Ramos (cell line): ENCODE results near the gene ZNF469.
"Not testable (repeated sequence)": the region's sequence is repeated elsewhere in the genome, so short reads cannot be mapped to it uniquely, and the experiment has no call there.

Experiments
- in situ Hi-C: fragments of 300-500 bp; cut with MboI; formaldehyde crosslinking; loops from one replicate; pipeline ENCODE4 v1.14.3; 2022; ENCODE audit warnings: low sequenced_read_pairs; ENCODE audit not compliant: unreplicated experiment

ZNF469 gene

GRCh38 chr16:88357317-88358022 lies 25.3 kb upstream of the ZNF469 start:
- in situ Hi-C loops: no loop called here

GRCh38 chr16:88358023-88358420 lies 24.7 kb upstream of the ZNF469 start:
- in situ Hi-C loops: no loop called here

- in situ Hi-C loops: no loop called here
These were observed 23.8 kb upstream of the ZNF469 start for GRCh38 chr16:88359008-88359407.

- in situ Hi-C loops: not testable (repeated sequence)
These were observed 22.4 kb upstream of the ZNF469 start for GRCh38 chr16:88360401-88360800.

- in situ Hi-C loops: no loop called here
These were observed 21.8 kb upstream of the ZNF469 start for GRCh38 chr16:88360999-88361398.

- in situ Hi-C loops: no loop called here
These were observed 21.0 kb upstream of the ZNF469 start for GRCh38 chr16:88361775-88362174.

GRCh38 chr16:88363239-88363891 lies 19.4 kb upstream of the ZNF469 start:
- in situ Hi-C loops: no loop called here

- in situ Hi-C loops: no loop called here
These were observed 17.4 kb upstream of the ZNF469 start for GRCh38 chr16:88365244-88365865.

DNA sequence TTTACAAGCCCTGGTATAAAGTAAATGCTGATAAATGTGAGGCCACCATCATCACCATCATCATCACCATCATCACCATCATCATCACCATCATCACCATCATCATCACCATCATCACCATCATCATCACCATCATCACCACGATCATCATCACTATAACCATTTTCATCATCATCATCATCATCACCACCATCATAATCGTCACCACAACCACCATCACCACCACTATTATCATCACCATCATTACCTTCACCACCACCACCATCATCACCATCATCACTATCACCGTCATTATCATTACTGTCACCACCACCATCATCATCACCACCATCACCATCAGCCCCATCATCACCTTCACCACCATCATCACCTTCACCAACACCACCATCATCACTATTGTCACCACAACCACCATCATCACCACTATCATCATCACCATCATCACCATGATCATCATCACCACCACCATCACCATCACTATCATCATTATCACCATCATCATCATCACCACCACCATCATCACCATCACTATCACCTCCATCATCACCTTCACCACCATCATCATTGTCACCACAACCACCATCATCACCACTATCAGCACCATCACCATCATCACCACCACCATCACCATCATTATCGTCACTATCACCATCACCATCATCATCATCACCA lies 16.6 kb upstream of the ZNF469 start:
- in situ Hi-C loops: no loop called here

GRCh38 chr16:88366704-88367047 lies 16.1 kb upstream of the ZNF469 start:
- in situ Hi-C loops: no loop called here

DNA sequence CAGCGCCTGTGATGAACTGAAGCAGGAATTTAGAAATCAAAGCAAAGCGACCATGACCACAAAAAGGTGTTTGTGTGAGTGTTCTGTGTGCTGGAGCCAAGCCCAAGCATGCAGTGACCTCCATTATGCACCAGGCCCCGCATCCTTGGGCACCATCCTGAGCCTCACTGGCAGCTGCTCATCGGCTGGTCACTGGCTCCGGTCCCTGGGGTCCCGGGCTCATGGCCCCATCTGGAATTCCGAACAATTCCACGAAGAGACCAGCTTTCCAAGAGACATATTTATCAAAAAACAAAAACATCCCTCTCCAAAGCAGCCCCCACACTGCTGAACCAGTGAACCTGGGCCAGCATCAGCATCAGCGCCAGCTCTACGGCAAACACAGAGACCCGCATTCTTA lies 15.2 kb upstream of the ZNF469 start:
- in situ Hi-C loops: no loop called here

DNA sequence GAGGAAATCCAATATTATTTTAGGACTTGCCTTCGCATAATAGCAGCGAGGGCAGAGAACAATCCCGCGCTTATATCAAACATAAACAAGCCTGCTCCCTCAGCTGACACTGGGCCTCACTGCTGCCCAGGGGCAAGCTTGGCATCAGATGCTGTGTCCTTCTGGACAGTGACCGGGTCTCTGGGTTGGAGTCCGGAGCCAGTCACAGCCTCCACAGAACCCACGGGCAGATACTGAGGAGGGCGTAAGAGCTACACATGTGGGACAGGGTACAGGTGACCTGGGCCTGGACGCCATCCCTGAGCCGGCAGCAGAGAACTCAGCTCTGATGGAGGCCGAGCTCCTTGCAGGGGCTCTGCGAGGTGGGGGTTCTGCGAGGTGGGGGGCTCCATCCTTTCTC lies 14.7 kb upstream of the ZNF469 start:
- in situ Hi-C loops: no loop called here

DNA sequence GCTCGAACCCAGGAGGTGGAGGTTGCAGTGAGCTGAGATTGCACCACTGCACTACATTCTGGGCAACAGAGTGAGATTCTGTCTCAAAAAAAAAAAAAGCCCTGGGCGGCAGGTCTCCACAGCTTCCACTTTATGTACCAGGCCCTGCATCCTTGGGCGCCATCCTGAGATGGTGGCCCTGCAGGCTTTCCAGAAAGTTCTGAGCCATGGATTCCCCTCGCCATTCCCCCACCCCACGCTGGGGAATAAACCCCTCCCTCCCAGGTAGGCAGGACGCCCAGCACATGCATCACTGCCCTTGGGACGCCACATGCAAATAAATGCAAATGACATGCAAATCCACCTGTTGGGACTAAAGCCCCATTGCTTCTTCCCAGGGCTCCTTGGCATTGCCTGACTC lies 13.8 kb upstream of the ZNF469 start:
- in situ Hi-C loops: no loop called here

DNA sequence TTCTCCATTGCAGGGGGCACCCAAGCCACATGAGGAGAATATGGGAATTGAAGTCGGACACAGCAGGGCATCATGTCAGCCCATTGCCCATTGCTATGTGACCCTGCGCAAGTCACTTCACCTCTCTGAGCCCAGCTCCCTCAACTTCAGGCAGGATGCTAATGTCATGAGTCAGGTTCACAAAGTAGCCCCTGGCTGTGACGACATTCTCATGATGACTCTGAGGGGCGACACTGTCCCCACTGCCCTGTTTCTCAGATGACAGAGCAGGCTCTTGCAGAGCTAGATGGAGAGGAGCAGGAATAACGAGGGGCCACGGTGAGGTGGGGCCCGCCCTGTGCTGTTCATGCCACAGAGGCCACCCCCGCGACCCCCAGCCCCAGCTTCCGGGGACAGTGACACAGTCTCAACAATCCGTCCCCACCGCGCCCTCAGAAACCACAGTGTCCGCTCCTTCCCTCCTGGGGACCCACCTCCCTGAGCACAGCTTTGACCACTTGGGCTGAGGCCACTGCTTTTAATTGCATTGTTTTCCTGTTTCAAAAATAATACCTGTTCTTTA lies 13.2 kb upstream of the ZNF469 start:
- in situ Hi-C loops: no loop called here

DNA sequence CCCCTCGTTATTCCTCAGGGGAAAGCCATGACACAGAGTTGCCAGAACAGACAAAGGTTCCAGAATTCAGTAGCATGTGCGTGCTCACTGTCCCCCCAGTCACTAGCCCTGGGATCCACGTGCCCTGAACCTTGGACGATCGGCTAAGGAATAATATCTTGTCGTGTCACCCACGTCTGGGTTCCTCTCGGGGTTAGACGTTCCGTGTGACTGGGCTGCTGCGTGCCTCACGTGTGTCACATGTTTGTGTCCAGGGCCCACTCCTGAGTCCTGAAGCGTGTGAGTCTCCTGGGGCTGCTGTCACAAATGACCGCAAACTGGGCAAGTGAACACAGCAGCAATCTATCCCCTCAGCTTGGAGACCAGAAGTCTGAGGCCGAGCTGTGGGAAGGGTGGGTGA lies 12.4 kb upstream of the ZNF469 start:
- in situ Hi-C loops: no loop called here

GRCh38 chr16:88372522-88372921 lies 10.2 kb upstream of the ZNF469 start:
- in situ Hi-C loops: no loop called here

- in situ Hi-C loops: no loop called here
These were observed 9.5 kb upstream of the ZNF469 start for GRCh38 chr16:88373211-88373610.

DNA sequence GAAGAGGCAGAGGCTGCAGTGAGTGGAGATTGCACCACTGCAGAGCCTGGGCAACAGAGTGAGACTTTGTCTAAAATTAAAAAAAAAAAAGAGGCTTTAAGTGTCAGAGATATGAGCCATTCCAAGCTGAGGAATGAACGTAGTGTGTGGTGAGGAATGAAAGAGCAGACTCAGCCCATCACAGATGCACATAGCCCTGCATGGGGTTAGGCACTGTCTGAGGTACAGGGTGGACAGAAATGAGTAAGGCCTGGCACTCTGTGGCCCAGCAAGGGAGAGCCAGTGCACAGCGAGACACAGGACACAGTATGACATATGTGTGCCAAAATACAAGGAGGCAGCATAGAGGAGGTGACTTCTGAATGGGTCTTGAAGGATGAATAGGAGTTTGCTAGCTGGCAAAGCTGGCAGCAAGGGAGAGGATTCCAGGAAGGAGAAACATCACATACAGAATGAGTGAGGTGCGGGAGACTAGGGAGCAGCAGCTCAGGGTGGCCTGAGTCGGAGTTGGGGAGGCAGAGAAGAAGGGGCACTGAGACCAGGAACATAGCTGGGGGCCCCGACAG lies 8.7 kb upstream of the ZNF469 start:
- in situ Hi-C loops: no loop called here

GRCh38 chr16:88374736-88375135 lies 8.0 kb upstream of the ZNF469 start:
- in situ Hi-C loops: no loop called here

DNA sequence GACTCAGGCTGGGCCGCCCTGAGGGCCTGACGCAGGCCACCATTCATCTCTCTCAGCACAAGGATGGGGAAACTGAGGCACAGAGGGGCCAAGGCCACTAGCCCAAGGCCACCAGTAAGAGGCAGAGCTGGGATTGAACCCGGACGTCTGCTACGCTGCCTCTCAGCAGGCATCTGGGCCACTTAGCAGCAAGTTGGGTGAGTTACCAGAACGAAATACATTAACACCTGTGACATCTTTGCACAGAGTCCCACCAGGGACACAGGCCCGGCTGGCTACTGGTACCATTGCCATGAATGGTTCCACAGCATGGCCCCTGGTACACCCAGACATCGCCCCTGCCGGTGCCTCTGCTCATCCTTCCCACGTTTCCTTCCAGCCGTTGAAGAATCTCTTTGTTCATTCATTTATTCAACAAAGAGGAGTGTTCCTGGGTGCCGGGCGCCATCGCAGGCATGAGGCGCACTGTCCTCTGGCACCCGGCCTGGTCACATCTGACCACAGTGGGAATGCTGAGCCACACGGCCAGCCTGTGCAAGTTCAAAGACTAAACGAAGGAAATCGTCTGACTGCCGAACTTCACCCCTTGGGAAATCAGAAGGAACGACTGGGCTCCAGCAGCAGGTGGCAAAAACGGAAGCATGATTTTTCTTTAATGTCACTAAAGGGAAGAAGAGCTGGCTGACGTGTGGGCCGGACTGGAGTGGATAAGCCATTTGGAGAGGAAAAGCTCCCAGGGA lies 7.4 kb upstream of the ZNF469 start:
- in situ Hi-C loops: no loop called here
